MM.1S (cell line): ENCODE measurements around the gene AP1M1.

Experiments
- EZH2 ChIP-seq: fragments of 300-600 bp; sonication (generic); optimal IDR thresholded peaks from 2 replicates; pipeline ENCODE3; 2017; ENCODE audit warnings: low read depth, mild to moderate bottlenecking, antibody characterized with exemption, low read length, mixed read lengths
- EZH2phosphoT487 ChIP-seq: fragments of 300-600 bp; sonication (generic); IDR thresholded peaks from 2 replicates; pipeline ENCODE4 v1.6.1; 2018; ENCODE audit warnings: antibody characterized with exemption, low read length
- TF ChIP-seq, protein P1 (sequence below): fragments of 300-600 bp; sonication (generic); IDR thresholded peaks from 2 replicates; pipeline ENCODE4 v1.5.1; 2016; ENCODE audit warnings: antibody characterized with exemption, low read length, mixed read lengths

DNA sequence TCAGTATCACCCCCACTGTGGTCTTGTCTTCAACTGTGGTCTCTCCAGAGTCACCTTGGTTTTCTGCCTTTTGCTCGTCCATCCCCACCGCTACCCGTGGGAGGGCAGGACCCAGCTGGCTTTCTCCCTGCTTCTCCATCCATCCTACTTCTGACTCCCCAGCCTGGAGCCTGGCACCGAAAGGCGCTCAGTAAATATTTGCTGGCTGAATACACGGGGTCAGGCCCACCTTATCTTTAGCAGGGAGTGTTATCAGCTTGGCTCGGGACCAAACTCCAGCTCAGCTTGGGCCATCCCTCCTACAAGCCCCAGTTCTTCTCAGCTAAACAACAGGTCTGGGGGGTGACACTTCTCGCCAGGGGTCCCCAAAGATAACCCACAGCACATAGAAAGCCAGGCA is 64.9 kb downstream of the AP1M1 start:
- TF ChIP-seq, protein P1, sequence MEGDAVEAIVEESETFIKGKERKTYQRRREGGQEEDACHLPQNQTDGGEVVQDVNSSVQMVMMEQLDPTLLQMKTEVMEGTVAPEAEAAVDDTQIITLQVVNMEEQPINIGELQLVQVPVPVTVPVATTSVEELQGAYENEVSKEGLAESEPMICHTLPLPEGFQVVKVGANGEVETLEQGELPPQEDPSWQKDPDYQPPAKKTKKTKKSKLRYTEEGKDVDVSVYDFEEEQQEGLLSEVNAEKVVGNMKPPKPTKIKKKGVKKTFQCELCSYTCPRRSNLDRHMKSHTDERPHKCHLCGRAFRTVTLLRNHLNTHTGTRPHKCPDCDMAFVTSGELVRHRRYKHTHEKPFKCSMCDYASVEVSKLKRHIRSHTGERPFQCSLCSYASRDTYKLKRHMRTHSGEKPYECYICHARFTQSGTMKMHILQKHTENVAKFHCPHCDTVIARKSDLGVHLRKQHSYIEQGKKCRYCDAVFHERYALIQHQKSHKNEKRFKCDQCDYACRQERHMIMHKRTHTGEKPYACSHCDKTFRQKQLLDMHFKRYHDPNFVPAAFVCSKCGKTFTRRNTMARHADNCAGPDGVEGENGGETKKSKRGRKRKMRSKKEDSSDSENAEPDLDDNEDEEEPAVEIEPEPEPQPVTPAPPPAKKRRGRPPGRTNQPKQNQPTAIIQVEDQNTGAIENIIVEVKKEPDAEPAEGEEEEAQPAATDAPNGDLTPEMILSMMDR = no peak
- TF ChIP-seq EZH2 (no peak), EZH2phosphoT487 (no peak)
